Lung microvascular endothelial cell (primary cell): Measurements from ENCODE around the gene TBCA. TPM values are rescaled to one million over a fixed set of nuclear protein-coding genes. Genes with fewer than 3 reads are reported as not detected.
"Not testable (repeated sequence)": the region's sequence is repeated elsewhere in the genome, so short reads cannot be mapped to it uniquely, and the experiment has no call there.

Experiments used
- DNase-seq, 2 donors: peaks; one replicate each; pipeline versions ENCODE4 v3.0.0 to v3.0.0-alpha.2; 2010; ENCODE audit warnings: low read depth in 2 of 2
- total RNA-seq: library from RNA; depleted of rRNA; stranded (reverse); fragments of >200 nt; gene quantifications from 2 replicates; pipeline ENCODE4 v1.2.1, GENCODE V29; 2014

TBCA gene
- total RNA-seq, 1 donor from 2014 or later = 91.9 TPM

DNA sequence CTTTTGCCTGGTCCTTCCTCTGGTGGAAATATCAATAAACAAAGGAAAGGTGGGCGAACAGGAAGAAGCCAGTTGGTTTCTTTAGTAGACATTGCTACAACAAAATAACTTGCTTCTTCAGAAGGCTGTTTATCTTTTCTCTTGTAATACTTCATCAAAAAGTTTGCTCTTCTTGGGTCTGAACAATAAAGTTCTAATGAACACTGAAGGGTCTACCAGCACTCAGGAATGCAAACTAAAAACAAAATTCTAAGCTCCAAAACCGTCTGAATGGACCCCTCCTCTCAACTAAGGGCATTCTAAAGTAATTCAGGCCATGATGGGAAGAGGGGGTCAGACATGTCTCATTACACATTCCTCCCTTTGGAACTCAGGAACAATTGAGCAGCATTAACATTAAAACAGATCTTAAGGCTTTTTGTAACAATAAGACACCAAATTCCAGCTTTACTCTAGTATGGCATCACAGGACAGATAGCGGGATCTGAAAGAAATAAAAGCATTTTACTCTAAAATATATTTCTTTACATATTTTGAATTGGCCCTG lies 2.3 kb downstream of the TBCA start:
- no peak for DNase-seq

DNA sequence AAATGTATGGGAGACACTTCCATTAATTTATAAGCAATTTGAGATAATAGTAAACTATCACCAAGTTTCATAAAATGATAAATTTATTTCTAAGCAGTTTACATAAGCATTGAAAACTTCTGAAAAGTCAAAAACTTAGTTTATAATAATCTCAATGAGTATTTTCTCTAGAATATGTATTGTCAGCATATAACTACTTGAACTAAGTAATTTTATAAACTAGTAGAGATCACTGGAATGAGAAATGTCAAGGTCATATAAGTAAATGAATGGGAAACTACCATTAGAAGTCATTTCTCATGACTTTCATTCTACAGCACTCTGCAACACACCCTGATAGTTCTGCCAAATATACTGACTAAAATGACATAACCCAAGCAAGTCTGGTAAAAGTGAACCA lies 3.4 kb downstream of the TBCA start:
- no peak for DNase-seq

DNA sequence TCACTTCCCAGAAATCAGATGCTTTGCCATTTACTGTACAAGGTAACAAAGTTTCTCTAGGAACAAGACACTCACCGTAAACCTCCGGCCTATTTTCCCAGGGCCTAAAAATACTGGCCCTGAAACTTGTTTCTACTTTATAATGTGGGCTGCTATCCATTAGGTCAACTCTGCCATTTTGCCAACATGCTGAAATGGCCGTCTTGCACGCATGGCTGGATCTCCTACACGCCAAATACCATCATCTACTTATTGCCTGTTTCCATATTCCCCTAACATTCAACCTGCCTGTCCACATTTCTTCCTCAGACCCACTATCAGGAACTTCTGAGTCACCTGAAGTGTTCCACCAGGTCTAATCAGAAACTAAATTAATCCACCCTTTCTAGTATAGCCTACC lies 4.7 kb downstream of the TBCA start:
- DNase-seq = no peak

DNA sequence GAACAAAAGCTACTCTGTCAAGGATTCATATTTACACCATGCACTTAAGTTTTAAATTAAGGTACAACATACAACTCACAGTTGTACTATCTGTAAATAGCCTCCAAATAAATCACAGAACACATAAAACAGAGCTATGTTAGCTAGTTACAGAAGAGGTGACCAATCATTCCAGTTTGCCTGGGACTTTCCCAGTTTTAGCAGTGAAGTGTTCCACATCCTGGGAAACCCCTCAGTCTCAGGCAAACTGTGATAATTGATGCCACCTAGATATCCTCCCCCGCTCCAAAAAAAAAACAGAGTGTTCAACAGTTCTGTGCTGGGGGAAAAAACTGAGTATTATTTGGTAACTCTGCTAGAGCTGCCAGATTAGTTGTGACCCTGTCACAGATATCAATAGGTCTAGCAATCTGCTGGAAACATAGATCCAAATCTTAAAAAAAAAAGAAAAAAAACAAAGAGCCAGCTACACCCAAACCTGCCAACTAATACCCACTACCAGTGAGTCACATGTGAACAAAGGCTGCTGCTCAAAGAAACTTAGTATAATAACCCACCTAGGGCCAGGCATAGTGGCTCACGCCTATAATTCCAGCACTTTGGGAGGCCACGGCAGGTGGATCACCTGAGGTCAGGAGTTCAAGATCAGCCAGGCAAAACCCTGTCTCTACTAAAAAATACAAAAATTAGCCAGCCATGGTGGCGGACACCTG lies 5.7 kb downstream of the TBCA start:
- no peak for DNase-seq

DNA sequence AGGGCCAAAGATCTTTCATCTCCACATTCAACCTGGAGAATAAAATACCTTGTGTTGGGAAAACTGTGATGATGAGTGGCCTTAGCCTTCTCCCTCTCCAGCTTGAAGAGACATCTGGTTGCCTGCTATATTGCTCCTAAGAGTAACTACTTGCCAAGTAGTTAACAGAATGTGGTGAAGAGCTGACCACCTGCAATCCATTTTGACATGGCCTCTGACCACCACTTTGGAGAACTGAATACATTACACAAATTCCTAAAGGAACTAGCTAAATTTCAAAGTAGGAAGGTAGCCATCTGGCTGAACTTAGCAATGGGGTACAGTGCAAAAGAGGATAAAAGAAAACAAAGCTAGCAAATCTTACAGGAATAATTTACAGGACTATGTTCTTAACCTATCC lies 7.2 kb downstream of the TBCA start:
- no peak for DNase-seq

DNA sequence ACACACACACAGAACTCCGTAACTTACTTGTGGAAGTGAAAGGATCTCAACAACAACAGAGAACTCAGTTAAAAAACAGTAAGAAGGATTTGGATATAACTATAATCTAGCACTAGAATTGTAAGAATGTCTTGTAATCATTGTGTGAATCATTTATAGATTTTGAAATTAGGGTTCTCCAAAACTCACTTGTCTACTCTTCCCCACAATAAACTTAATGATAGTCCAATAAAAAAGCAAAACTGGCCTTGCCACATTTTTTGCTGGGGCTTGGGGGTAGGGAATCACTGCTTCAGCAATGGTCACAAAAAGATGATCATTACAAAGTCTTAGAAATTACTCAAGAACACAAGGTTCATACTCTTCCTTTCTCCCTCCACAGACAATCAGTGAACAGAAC lies 8.8 kb downstream of the TBCA start:
- no peak for DNase-seq

DNA sequence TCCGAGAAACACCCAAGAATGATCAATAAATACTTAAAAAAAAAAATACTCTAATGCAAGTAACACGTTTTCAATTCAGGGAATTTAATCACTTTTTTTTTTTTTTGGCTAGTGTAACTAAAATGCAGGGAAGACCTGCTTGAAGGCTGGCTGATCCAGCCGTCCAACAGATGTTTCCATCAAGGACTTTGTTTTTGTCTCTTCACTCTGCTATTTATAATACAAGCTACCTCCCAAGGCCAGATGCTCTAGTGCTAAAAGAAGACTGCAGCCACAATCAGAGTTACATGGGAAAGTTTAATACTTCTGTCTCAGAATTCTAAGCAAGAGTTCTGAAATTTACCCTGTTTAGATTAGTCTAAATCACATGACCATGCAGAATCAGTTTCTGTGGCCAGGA lies 14.5 kb downstream of the TBCA start:
- no peak for DNase-seq

DNA sequence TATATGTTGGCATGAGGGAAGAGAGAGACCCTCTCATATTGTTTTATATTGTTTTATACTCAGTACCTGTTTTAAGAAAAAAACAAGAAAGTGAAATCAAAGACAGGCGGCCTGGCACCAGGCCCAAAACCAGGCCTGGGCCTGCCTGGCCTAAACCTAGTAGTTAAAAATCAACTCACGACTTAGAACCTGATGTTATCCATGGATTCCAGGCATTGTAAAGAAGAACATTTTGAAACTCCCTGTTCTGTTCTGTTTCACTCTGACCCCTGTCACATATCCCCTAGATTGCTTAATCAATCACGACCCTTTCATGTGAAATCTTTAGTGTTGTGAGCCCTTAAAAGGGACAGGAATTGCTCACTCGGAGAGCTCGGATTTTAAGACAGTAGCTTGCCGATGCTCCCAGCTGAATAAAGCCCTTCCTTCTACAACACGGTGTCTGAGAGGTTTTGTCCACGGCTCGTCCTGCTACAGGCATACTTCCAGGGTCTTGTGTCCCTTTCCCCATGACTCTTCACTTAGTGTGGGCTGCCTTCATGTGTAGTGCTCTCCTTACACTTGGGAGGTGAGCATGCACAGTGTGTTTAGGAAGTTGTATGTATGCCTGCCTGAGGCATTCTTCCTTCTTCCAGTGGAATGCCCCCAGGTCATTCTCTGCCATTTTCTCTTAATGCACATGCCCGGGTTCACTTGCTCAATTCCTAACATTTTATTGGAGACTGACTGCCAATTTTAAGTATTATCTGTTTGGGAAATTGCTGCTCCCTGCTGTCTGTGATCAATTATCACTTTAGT lies 17.8 kb downstream of the TBCA start:
- DNase-seq = no peak

DNA sequence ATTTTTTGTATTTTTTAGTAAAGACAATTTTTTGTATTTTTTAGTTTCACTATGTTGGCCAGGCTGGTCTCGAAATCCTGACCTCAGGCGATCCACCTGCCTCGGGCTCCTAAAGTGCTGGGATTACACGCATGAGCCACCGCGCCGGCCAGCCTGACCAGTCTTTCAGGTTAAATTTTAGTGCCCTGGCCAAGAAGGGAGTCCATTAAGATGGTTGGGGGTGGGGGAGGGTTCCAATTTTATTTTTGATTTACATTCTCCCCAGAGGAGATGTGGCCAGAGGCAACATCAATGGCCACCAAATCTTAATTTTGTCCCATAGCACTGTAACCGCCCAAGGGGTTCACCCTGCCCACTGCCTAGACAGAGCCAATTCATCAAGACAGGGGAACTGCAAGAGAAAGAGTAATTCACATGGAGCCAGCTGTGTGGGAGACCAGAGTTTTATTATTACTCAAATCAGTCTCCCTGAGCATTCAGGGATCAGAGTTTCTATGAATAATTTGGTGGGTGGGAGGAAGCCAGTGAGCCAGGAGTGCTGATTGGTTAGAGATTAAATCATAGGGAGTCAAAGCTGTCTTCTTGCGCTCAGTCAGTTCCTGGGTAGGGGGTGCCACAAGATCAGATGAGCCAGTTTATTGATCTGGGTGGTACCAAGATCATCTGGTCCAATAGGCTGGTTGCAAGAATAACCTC lies 24.7 kb downstream of the TBCA start:
- DNase-seq = no peak

DNA sequence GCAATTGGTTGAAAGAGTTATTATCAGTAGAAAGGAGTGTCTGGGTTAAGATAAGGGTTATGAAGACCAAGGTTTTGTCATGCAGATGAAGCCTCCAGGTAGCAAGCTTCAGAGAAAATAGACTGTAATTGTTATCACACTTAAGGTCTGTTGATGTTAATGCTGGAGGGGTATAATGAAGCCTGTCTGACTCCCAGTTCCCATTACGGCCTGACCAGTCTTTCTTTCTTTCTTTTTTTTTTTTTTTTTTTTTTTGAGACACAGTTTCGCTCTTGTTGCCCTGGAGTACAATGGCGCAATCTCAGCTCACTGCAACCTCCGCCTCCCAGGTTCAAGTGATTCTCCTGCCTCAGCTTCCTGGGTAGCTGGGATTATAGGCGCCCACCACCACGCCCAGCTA lies 25.2 kb downstream of the TBCA start:
- DNase-seq = not testable (repeated sequence)

DNA sequence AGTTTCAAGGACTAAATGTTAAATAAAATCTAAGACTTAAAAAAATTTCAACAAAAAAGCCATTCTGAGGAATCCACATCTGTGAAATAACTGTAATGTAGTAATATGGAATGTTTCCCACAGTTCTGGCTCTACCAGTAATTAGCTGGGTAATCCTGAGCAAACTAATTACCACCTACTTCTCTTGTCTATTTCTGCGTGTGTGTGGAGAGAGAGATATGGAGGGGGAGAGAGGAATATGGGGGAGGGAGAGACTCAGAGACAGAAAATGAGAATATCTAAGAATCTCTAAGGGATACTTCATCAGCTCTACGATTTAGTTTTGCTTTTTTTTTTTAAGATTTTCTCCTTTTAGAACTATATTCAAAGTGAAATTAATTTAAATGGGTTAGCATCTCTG lies 28.0 kb downstream of the TBCA start:
- DNase-seq = no peak

DNA sequence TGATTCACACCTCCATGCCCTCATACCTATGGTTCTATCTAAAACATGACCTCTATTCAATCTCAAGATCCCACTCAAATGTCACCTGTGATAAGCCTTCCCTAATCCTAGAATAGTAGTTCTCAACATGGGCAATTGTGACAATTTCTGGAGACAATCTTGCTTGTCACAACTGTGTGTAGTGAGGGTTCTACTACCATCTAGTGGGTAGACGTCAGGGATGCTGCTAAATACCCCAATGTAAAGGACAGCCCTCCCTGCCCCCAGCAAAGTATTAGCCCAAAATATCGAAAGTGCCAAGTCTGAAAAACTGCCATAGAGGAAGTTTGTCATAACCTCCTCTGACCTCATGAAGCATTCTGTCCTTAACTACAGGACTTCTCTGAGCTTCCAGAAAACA lies 32.0 kb downstream of the TBCA start:
- no peak for DNase-seq

DNA sequence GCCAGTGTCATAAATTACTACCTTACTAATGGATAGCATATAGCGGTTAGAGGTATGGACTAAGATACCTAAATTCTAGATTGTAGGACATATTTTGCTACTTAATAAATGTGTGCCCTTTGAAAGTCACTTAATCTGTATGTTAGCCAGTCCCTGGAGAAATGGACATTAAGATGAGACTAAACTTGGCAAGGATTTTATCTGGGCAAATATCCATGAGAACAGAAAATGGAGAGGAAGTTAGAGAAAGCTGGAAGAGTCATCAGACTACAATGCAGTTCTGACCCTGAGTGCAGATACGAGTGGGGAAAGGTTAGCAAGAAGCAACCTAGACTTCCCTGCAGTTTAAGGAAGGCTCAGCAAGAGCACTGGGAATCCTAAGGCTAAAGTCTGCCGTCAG lies 33.0 kb downstream of the TBCA start:
- peak; percentile 1 to 50 for DNase-seq

DNA sequence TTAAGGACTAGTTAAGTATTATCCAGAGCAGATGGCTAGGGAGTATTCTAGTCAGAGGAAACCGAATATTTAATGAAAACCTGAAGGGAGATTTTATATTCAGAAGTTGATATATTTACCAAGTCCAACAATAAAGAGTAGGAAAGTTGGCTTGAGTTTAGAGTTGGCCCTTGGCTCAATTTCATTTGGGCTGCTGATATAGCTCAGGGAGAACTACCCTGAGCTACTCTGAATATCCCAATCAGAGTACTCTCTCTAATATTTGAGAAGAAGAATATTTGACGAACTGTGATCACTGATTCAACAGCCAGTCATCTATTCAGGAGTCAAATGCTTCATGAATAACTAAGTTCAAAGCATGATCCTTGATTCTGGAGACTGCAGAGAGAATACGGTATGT lies 34.5 kb downstream of the TBCA start:
- no peak for DNase-seq

DNA sequence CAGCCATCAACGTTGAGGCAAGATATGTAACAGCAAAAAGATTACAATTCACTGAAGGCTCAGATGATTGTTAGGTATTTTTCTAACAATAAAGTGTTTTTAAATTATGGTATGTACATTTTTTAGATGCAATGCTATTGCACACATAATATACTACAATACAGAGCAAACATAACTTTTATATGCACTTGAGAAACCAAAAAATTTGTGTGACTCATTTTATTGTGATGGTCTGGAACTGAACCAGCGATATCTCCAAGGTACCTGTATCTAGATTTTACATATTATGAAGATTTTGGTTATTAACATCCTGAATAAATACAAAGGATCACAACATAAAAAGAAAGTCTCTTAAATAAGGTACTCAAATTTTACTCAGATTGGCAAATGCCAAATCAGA lies 41.3 kb downstream of the TBCA start:
- DNase-seq = no peak

DNA sequence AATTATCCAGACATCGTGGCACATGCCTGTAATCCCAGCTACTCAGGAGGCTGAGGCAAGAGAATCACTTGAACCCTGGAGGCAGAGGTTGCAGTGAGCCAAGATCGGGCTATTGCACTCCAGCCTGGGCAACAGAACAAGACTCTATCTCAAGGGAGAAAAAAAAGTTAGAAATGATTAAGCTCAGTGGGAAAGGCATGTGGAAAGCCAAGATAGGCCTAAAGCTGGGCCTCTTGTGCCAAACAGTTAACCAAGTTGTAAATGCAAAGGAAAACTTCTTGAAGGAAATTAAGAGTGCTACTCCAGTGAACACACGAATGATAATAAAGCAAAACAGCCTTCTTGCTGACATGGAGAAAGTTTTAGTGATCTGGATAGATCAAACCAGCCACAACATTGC lies 43.0 kb downstream of the TBCA start:
- DNase-seq = no peak

DNA sequence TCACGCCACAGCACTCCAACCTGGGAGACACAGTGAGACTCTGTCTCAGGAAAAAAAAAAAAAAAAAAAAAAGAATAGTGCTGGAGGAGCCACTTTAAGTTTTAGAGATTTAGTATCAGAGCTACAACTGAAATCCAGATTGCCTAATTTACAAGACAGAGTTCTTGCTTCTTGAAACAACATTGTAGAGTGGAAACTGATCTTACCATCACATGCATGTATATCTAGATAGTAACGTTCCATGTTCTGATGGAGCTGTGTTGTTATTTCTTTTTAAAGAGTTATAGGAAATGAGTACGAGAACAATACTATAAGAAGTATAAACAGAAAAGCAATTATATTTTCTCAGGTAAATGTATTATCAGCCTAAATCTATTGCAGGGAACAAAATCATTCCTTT lies 48.9 kb downstream of the TBCA start:
- no peak for DNase-seq

DNA sequence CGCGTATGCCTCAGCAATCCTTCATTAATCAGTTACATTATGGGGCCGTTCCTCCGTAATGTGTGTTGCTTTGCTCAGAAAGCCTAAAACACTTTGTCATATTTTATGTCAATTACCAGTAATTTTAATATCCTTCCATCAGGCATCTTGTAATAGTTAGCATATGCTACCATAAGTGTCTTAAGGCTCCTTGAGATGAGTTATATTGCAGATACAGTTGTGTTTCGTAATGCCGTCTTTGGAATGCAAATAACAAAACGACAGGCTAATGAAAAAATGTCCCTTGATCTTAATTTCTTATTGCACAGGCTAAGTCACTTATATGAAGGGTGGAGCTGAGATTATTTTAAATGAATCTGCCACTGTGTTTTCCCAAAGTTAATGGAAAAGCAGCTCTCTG lies 50.5 kb downstream of the TBCA start:
- DNase-seq = no peak

DNA sequence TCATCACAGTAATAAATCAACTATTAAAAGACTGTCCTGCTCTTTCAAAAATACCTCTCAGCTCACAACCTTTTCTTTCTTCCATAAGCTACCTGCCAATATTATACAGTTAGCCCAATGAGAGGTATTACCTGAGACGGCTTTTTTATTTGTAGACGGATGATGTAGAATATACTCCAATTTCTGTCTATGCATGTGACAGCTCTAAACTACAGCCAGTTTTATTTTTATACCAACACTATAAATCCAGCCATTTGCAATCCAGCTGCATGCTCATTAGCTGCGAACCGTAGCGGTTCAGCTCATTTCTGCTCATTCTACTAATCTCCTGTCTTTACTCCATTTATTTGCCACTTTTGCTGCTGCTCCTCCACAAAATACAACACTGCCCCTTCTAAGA lies 51.2 kb downstream of the TBCA start:
- DNase-seq = no peak

DNA sequence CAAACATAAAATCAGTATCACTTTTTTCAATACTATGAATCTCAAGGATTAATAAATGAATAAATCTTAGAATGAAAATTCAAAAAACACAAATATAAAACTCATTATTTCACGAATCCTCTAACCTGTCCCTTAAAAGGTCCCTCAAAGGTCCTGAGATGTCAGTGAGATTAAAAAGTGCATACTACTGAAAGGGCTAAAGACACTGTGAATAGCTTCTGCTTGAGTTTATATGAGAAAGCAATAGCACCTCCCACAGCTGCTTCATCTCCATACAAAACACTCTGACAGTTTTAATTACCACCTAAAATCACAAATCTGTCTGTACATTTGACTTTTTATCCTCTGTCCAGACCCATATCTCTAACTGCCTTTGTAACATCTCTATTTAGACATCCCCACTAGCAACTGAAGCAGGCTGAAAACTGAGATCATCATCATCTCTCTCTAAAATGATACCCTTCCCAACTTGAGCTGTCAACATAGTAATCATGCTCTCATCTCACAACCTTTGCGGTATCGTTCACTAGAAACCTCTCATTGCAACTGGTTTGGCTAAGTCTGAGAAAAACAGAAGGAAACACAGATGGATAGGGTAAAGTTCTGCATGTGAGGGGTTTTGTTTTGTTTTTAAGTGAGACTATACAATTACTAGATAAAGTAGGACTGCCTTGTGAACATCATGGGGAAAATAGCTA lies 56.3 kb downstream of the TBCA start:
- no peak for DNase-seq

DNA sequence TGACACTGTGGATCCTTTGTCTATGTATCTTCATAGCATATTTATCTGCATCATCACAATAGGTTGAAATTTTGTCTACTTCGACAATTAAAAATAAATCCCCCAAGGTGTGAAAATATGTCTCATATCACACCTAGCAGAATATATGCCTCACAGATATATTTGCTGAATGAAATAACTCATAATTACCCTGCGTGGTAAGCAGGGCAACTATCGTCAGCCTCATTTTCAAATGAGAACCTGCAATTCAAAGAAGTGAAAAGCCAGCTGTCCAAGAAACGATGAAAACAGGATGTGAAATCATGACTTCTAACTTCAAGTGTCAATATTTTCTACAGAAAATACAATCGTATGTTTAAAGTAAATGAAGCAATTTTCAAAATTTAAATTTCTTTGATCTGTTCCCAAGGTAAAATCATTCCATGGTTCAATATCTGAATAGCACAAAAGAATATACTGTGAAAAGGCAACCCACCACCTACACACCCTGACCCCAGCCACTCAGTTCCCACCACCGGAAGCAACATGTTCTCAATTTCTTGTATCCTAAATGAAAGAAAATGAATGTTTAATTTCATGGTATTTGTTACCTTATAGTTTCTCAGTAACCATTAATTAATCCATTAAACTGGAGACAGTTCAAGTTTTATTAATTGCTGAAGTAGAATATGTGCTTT lies 57.1 kb downstream of the TBCA start:
- no peak for DNase-seq
